ENCODE results near the gene TWSG1. TPM values are rescaled to one million over a fixed set of nuclear protein-coding genes. Genes with fewer than 3 reads are reported as not detected.
A peak's percentile ranks its signal among the peaks of the same experiment; 100 is the strongest.

Gene TWSG1
- total and polyA plus RNA-seq, 11 donors = 6.9 to 18.0 (median 13.3) TPM

DNA sequence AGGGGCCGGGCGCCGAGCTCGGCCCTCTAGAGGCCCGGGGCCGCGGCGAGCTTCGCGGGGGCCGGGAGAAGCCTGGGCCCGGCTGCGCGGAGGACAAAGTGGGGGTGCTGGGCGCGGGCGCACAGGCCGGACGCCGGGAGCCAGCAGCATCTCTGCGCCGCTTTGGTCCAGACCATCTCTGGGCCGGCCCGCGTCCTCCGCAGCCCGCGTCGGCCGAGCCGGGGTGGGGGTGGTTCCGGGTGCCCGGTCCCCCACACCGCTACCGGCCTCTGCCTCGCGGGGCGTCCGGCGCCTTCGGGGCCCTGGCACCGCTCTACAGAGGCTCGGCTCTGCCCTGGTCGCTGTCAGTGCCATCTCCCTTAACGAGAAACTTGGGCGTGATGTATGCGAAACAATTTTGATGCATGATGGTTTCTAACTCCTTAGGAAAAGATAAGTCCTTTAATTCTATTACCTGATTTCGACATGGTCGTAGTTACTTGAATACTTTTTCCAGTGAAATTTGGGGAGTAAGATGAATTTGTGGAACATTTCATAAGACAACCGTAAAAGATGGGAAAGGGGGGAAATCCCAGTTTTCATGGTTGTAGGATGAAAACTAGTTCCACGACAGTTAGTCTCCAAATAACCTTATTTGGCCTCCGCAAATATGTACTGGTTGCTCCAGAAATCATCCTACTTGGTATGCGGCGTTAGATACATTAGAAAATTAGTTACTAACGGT lies 562 bp downstream of the TWSG1 start:
- TF ChIP-seq CTCF (IDR thresholded peaks at IDR 0.05) = peak in 4 of 12 donors; percentile 11 to 42 (median 26)
- no peak for TF ChIP-seq POLR2A (IDR thresholded peaks at IDR 0.05)
- peak in 2 of 5 donors; percentile 46 to 75 for DNase-seq
- H3K4me1 ChIP-seq = peaks cover 0 to 31% (median 10%) of the 10 kb centered on the region in 12 donors
- H3K36me3 ChIP-seq = peaks cover 0 to 29% (median 17%) of the 10 kb centered on the region in 9 donors
- intact Hi-C loops (cut with DNase I) = loop anchor here (1.0 to 10.0 kb wide), 11 partner anchors 118 to 440 kb away; partner anchors contain the start of genes RALBP1 (in 5 of the 10) and ANKRD12 (in 1 of the 10)
- H3K27ac ChIP-seq = peak overlapping the region in 11 of 12 donors; percentile 64 to 89 (median 69)
- H3K9me3 ChIP-seq = no peaks in the 10 kb centered on the region
- H3K27me3 ChIP-seq = no peaks in the 10 kb centered on the region
- 4 to 13% (median 7%) methylated on average over 21 to 55 of the region's 55 CpGs for WGBS, 4 donors
- H3K4me3 ChIP-seq = peak overlapping the region; percentile 66 to 93 (median 82)
- peak; percentile 11 to 75 (median 46) for ATAC-seq

DNA sequence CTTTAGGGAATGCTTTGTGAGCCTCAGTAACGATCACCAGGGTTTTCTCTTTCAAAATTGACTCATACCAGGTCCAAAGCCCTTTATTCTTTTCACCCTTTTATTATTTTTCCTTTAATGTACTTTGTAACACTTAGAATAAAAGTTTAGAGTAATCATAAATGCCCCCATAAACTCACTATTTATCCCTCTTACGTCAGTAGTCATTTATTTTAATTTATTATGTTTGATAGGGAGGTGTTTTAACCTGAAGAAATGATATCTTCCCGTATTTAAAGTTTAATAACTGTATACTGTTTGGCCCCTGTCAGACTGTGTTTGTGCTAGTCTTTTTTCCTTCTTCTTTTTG lies 1.1 kb downstream of the TWSG1 start:
- DNase-seq = no peak
- no peaks in the 10 kb centered on the region for H3K27me3 ChIP-seq
- intact Hi-C loops (cut with DNase I) = loop anchor here (2.0 to 10.0 kb wide), 6 partner anchors 139 to 439 kb away; partner anchors contain the start of gene RALBP1 (in 3 of the 10)
- peaks cover 0 to 31% (median 10%) of the 10 kb centered on the region in 12 donors for H3K4me1 ChIP-seq
- no peak for TF ChIP-seq POLR2A (IDR thresholded peaks at IDR 0.05)
- TF ChIP-seq CTCF (IDR thresholded peaks at IDR 0.05) = no peak
- peaks cover 0 to 31% (median 17%) of the 10 kb centered on the region in 9 donors for H3K36me3 ChIP-seq
- no peak for ATAC-seq
- 53 to 62% (median 58%) methylated on average over 3 of the region's 3 CpGs for WGBS, 4 donors
- H3K9me3 ChIP-seq = no peaks in the 10 kb centered on the region
- H3K4me3 ChIP-seq = peak overlapping the region in 11 of 12 donors; percentile 66 to 93 (median 84)
- H3K27ac ChIP-seq = peak overlapping the region in 2 of 12 donors; percentile 68 to 89

DNA sequence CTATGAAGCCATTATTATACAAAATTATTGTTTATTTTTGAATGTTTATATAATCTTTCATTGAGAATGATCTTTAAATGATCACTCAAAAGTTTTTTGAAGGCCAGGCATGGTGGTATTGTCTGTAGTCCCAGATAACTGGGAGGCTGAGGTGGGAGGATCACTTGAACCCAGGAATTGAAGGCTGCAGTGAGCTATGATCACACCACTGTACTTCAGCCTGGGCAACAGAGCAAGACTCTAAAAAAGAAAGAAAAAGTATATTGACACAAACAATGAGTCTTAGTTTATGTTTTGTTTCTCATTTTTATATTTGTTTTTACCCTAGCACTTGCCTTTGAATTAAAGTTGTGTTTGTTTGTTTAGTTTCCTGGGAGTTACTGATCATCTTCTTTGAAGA lies 2.3 kb downstream of the TWSG1 start:
- Histone ChIP-seq H3K4me1 (peaks cover 0 to 31% (median 10%) of the 10 kb centered on the region in 12 donors), H3K4me3 (no peak overlapping the region), H3K36me3 (peaks cover 0 to 39% (median 17%) of the 10 kb centered on the region in 9 donors), H3K9me3 (no peaks in the 10 kb centered on the region), H3K27me3 (no peaks in the 10 kb centered on the region), H3K27ac (no peak overlapping the region)
- DNase-seq (no peak), ATAC-seq (no peak)
- intact Hi-C loops (cut with DNase I) = loop anchor here in 8 of 10 donors (10.0 kb wide), 4 partner anchors 138 to 438 kb away; partner anchors contain the start of gene RALBP1 (in 2 of the 8)
- TF ChIP-seq POLR2A (IDR thresholded peaks at IDR 0.05) = no peak
- TF ChIP-seq CTCF (IDR thresholded peaks at IDR 0.05) = no peak

- Histone ChIP-seq H3K4me3 (no peak overlapping the region), H3K36me3 (peaks cover 0 to 44% (median 17%) of the 10 kb centered on the region in 9 donors), H3K27ac (no peak overlapping the region), H3K27me3 (no peaks in the 10 kb centered on the region), H3K9me3 (no peaks in the 10 kb centered on the region), H3K4me1 (peaks cover 0 to 31% (median 10%) of the 10 kb centered on the region in 12 donors)
- intact Hi-C loops (cut with DNase I) = loop anchor here in 8 of 10 donors (10.0 kb wide), 4 partner anchors 137 to 437 kb away; partner anchors contain the start of gene RALBP1 (in 2 of the 8)
- TF ChIP-seq CTCF (IDR thresholded peaks at IDR 0.05) (no peak), POLR2A (IDR thresholded peaks at IDR 0.05) (no peak)
- DNase-seq (no peak), ATAC-seq (no peak)
- WGBS, 4 donors = 72 to 80% (median 79%) methylated on average over 3 of the region's 3 CpGs
Observed at GRCh38 chr18:9337873-9338272, 3.3 kb downstream of the TWSG1 start.

Measured in heart left ventricle (tissue), 16 donors.